GM12874 (cell line): ENCODE measurements around the gene ANGEL2.

ENCODE experiments used
- TF ChIP-seq, protein P1 (sequence below): IDR thresholded peaks from 2 replicates; pipeline ENCODE4 v1.5.1; 2011; ENCODE audit warnings: low read depth, mild to moderate bottlenecking, control low read depth, low read length, moderate library complexity; ENCODE audit not compliant: insufficient read depth

Gene ANGEL2

GRCh38 chr1:212977781-212978645 is 37.7 kb downstream of the ANGEL2 start:
- TF ChIP-seq, protein P1, sequence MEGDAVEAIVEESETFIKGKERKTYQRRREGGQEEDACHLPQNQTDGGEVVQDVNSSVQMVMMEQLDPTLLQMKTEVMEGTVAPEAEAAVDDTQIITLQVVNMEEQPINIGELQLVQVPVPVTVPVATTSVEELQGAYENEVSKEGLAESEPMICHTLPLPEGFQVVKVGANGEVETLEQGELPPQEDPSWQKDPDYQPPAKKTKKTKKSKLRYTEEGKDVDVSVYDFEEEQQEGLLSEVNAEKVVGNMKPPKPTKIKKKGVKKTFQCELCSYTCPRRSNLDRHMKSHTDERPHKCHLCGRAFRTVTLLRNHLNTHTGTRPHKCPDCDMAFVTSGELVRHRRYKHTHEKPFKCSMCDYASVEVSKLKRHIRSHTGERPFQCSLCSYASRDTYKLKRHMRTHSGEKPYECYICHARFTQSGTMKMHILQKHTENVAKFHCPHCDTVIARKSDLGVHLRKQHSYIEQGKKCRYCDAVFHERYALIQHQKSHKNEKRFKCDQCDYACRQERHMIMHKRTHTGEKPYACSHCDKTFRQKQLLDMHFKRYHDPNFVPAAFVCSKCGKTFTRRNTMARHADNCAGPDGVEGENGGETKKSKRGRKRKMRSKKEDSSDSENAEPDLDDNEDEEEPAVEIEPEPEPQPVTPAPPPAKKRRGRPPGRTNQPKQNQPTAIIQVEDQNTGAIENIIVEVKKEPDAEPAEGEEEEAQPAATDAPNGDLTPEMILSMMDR, result no peak

DNA sequence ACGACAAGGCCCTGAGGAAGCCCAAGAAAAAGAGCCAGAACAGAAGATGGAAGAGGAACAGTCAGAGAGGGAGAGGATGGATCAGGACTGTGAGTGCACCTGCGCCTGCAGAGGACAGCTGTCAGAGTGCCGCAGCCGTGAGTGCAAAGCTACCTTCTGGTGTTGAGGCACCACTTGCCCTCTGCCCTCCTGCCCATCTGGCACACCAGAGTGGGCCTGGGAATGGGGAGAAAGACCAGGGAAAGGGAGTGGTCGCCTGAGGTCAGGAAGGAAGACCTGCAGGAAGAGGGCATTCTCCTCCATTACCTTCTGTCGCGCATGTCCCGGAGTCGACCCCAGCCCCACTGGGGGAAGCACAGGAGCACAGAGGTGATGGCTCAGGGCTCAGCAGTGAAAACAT is 39.1 kb downstream of the ANGEL2 start:
- TF ChIP-seq, protein P1, result no peak

GRCh38 chr1:212975111-212975918 is 40.4 kb downstream of the ANGEL2 start:
- TF ChIP-seq, protein P1, result no peak

DNA sequence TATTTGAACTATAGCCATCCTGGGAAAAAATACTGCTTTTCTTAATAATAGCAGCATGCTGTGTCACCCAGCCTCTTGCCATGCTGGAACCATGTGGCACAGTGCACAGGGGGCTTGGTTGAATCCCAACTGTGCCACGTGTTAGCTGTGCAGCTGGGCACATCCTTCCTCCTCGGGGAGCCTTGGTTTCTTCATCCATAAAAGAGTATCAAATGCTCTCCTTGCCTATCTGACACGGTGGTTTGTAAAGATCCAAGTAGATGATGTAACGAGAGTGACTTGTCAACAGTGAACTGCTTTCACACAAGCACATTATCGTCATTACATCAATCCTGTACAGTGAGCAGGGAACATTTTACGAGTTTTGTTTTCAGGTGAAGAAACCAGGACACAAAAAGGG is 41.0 kb downstream of the ANGEL2 start:
- TF ChIP-seq, protein P1, result no peak

- TF ChIP-seq, protein P1, result no peak
Observed at GRCh38 chr1:212973899-212974298, 41.8 kb downstream of the ANGEL2 start.

- TF ChIP-seq, protein P1, result no peak
Observed at GRCh38 chr1:212973426-212973825, 42.2 kb downstream of the ANGEL2 start.

- TF ChIP-seq, protein P1, result no peak
Observed at GRCh38 chr1:212971312-212971711, 44.4 kb downstream of the ANGEL2 start.
